Muscle of leg (tissue), 11 donors: ENCODE measurements around the gene PAPPA. TPM values are rescaled to one million over a fixed set of nuclear protein-coding genes. Genes with fewer than 3 reads are reported as not detected.

Experiments
- DNase-seq: peaks from one replicate; pipeline ENCODE4 v3.0.0; 2013
- H3K27ac ChIP-seq: one replicate; pipeline ENCODE4 v1.5.1; 2013; ENCODE audit warnings: mild to moderate bottlenecking, low read length, control low read depth
- H3K27me3 ChIP-seq: one replicate; pipeline ENCODE4 v1.6.1; 2013; ENCODE audit warnings: low read length; ENCODE audit not compliant: control insufficient read depth, insufficient read depth
- H3K36me3 ChIP-seq: one replicate; pipeline ENCODE4 v1.6.1; 2013; ENCODE audit warnings: low read length; ENCODE audit not compliant: control insufficient read depth, insufficient read depth
- H3K4me1 ChIP-seq: one replicate; pipeline ENCODE4 v1.6.1; 2013; ENCODE audit warnings: low read length; ENCODE audit not compliant: control insufficient read depth, insufficient read depth
- H3K4me3 ChIP-seq: one replicate; pipeline ENCODE4 v1.5.1; 2013; ENCODE audit warnings: low read length, control low read depth
- H3K9me3 ChIP-seq: replicated peaks from 2 replicates; pipeline ENCODE4 v1.6.1; 2013; ENCODE audit warnings: low read depth, low read length; ENCODE audit not compliant: control insufficient read depth
- WGBS: methylation state at CpG from one replicate; pipeline ENCODE4 v1.1.5; 2013; ENCODE audit warnings: missing lambda C conversion rate; ENCODE audit not compliant: insufficient coverage; 5-methylcytosine and 5-hydroxymethylcytosine counted together
- polyA plus RNA-seq, 8 donors: library from polyadenylated mRNA; unstranded; fragments of 120-200 nt; gene quantifications; one replicate each; pipeline versions ENCODE4 v1.2.1 to v1.2.3, GENCODE V29; 2013; ENCODE audit warnings: inconsistent platforms in 1 of 8, low replicate concordance in 1 of 8; ENCODE audit not compliant: insufficient read length in 8 of 8, insufficient read depth in 1 of 8
- total RNA-seq: library from RNA; stranded (reverse); fragments of 120-200 nt; gene quantifications from one replicate; pipeline ENCODE4 v1.2.4, GENCODE V29; 2013

Gene PAPPA
- total and polyA plus RNA-seq, 9 donors, result 0.34 to 2.1 (median 0.92) TPM

GRCh38 chr9:116404228-116404627 is 250.6 kb downstream of the PAPPA start:
- Histone ChIP-seq H3K4me3 (no peak overlapping the region), H3K9me3 (no peaks in the 10 kb centered on the region), H3K27ac (no peak overlapping the region), H3K27me3 (no peaks in the 10 kb centered on the region), H3K4me1 (no peaks in the 10 kb centered on the region), H3K36me3 (no peaks in the 10 kb centered on the region)
- no peak for DNase-seq
- 90% methylated on average over 3 of the region's 3 CpGs for WGBS

GRCh38 chr9:116405321-116405720 is 251.7 kb downstream of the PAPPA start:
- DNase-seq, result no peak

GRCh38 chr9:116406469-116406868 is 252.9 kb downstream of the PAPPA start:
- no peaks in the 10 kb centered on the region for H3K27me3 ChIP-seq
- no peaks in the 10 kb centered on the region for H3K36me3 ChIP-seq
- DNase-seq, result no peak
- H3K9me3 ChIP-seq, result no peaks in the 10 kb centered on the region
- H3K4me1 ChIP-seq, result no peaks in the 10 kb centered on the region
- no peak overlapping the region for H3K27ac ChIP-seq
- H3K4me3 ChIP-seq, result no peak overlapping the region
- no CpG with 5 or more reads among the region's 2 CpGs for WGBS

More at GRCh38 chr9:116405321-116405720, 251.7 kb downstream of the PAPPA start:
- no peaks in the 10 kb centered on the region for H3K9me3 ChIP-seq
- no peaks in the 10 kb centered on the region for H3K27me3 ChIP-seq
- no CpG with 5 or more reads among the region's 1 CpG for WGBS
- H3K36me3 ChIP-seq, result no peaks in the 10 kb centered on the region
- H3K4me3 ChIP-seq, result no peak overlapping the region
- no peak overlapping the region for H3K27ac ChIP-seq
- no peaks in the 10 kb centered on the region for H3K4me1 ChIP-seq

- no peak overlapping the region for H3K27ac ChIP-seq
- no peak for DNase-seq
- no peaks in the 10 kb centered on the region for H3K9me3 ChIP-seq
- WGBS, result 75% methylated on average over 2 of the region's 2 CpGs
- no peaks in the 10 kb centered on the region for H3K4me1 ChIP-seq
- H3K36me3 ChIP-seq, result no peaks in the 10 kb centered on the region
- no peaks in the 10 kb centered on the region for H3K27me3 ChIP-seq
- no peak overlapping the region for H3K4me3 ChIP-seq
These were observed 255.5 kb downstream of the PAPPA start for GRCh38 chr9:116409129-116409528.

GRCh38 chr9:116409638-116410037 is 256.0 kb downstream of the PAPPA start:
- Histone ChIP-seq H3K27ac (no peak overlapping the region), H3K27me3 (no peaks in the 10 kb centered on the region), H3K9me3 (no peaks in the 10 kb centered on the region), H3K36me3 (no peaks in the 10 kb centered on the region), H3K4me1 (no peaks in the 10 kb centered on the region), H3K4me3 (no peak overlapping the region)
- no peak for DNase-seq
- WGBS, result 82% methylated on average over 5 of the region's 6 CpGs

DNA sequence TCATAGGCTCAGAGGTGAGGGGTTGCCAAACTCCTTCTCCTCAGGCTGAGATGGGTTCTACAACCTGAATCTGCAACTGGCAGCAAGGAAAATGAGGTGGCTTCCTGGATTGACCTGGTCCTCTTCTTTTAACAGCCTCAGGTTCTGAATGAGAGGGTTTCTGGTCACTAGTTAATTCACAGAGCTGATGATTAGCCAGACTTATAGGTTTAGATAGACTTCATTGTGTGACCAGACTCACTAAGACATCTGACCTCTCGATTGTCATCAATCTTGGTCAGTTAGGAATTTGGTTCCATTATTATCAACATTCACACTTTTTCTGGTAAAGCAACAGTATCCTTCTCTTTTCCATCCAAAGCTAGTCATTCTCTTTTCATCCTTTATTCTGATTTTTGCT is 257.9 kb downstream of the PAPPA start:
- no peaks in the 10 kb centered on the region for H3K27me3 ChIP-seq
- no peak for DNase-seq
- H3K4me1 ChIP-seq, result no peaks in the 10 kb centered on the region
- H3K27ac ChIP-seq, result no peak overlapping the region
- WGBS, result no CpG with 5 or more reads among the region's 1 CpG
- H3K36me3 ChIP-seq, result no peaks in the 10 kb centered on the region
- H3K9me3 ChIP-seq, result no peaks in the 10 kb centered on the region
- H3K4me3 ChIP-seq, result no peak overlapping the region

GRCh38 chr9:116414374-116414773 is 260.8 kb downstream of the PAPPA start:
- no peak for DNase-seq
- Histone ChIP-seq H3K36me3 (no peaks in the 10 kb centered on the region), H3K27ac (no peak overlapping the region), H3K4me3 (no peak overlapping the region), H3K27me3 (no peaks in the 10 kb centered on the region), H3K9me3 (no peaks in the 10 kb centered on the region), H3K4me1 (no peaks in the 10 kb centered on the region)
- WGBS, result 100% methylated on average over 1 of the region's 2 CpGs

- Histone ChIP-seq H3K4me1 (no peaks in the 10 kb centered on the region), H3K9me3 (no peaks in the 10 kb centered on the region), H3K4me3 (no peak overlapping the region), H3K27me3 (no peaks in the 10 kb centered on the region), H3K27ac (no peak overlapping the region), H3K36me3 (no peaks in the 10 kb centered on the region)
- no peak for DNase-seq
- no CpG with 5 or more reads among the region's 1 CpG for WGBS
These were observed 262.8 kb downstream of the PAPPA start for GRCh38 chr9:116416421-116416820.

DNA sequence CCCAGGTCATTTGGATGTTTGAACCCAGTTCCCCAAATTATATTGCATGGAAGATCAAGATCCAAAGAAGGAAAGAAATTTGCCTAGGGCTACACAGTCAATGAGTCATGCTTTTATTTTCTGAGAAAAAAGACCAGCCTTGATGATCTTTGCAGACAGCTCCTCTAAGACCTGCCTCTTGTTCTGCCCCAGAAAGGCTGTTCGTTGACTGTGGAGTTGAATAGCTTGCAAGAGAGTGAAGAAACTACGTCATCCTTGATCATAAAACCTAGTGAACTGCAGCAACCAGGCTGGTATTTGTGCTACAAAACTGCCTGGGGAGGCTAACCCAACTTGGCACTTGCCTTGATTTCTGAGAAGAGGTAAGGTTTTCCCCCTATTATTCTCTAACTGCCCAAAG is 263.9 kb downstream of the PAPPA start:
- no CpG with 5 or more reads among the region's 2 CpGs for WGBS
- no peaks in the 10 kb centered on the region for H3K36me3 ChIP-seq
- no peaks in the 10 kb centered on the region for H3K9me3 ChIP-seq
- no peak overlapping the region for H3K27ac ChIP-seq
- no peak for DNase-seq
- H3K27me3 ChIP-seq, result no peaks in the 10 kb centered on the region
- H3K4me3 ChIP-seq, result no peak overlapping the region
- no peaks in the 10 kb centered on the region for H3K4me1 ChIP-seq

DNA sequence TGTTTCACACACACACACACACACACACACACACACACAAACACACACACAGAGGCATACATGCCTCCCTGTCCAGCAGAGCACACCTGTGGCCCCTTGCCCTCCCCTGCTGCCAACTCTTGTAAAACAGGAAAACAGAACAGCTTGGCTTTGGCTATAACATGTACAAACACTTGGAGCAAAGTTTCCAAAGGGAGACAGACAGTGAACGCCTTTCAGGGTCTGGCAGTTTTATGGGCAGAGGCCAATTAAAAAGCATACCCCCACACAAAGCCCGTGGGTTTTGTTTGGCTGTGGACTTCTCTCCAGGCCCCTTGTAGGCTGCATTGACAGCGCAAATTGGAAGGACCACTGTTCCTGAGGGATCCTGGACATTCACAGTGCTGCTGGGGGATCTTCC is 265.6 kb downstream of the PAPPA start:
- DNase-seq, result no peak

GRCh38 chr9:116420993-116421538 is 267.5 kb downstream of the PAPPA start:
- no peaks in the 10 kb centered on the region for H3K4me1 ChIP-seq
- H3K27me3 ChIP-seq, result no peaks in the 10 kb centered on the region
- WGBS, result 81% methylated on average over 1 of the region's 1 CpG
- H3K9me3 ChIP-seq, result no peaks in the 10 kb centered on the region
- no peak overlapping the region for H3K27ac ChIP-seq
- DNase-seq, result no peak
- no peaks in the 10 kb centered on the region for H3K36me3 ChIP-seq
- no peak overlapping the region for H3K4me3 ChIP-seq

More for the DNA sequence above, 265.6 kb downstream of the PAPPA start:
- H3K4me1 ChIP-seq, result no peaks in the 10 kb centered on the region
- H3K27me3 ChIP-seq, result no peaks in the 10 kb centered on the region
- WGBS, result 20% methylated on average over 1 of the region's 3 CpGs
- H3K4me3 ChIP-seq, result no peak overlapping the region
- H3K36me3 ChIP-seq, result no peaks in the 10 kb centered on the region
- H3K27ac ChIP-seq, result no peak overlapping the region
- no peaks in the 10 kb centered on the region for H3K9me3 ChIP-seq
